GM21381 (cell line): ENCODE measurements around the gene MT1X.
"Not testable (repeated sequence)": the region's sequence is repeated elsewhere in the genome, so short reads cannot be mapped to it uniquely, and the experiment has no call there.

ENCODE experiments used
- ATAC-seq: cut with Tn5 transposase; IDR thresholded peaks from one replicate; pipeline ENCODE4 v1.9.1; 2021; ENCODE audit warnings: mild to moderate bottlenecking, moderate library complexity; ENCODE audit not compliant: unreplicated experiment

The MT1X gene

GRCh38 chr16:56652600-56652999 is 29.7 kb upstream of the MT1X start:
- no peak for ATAC-seq

DNA sequence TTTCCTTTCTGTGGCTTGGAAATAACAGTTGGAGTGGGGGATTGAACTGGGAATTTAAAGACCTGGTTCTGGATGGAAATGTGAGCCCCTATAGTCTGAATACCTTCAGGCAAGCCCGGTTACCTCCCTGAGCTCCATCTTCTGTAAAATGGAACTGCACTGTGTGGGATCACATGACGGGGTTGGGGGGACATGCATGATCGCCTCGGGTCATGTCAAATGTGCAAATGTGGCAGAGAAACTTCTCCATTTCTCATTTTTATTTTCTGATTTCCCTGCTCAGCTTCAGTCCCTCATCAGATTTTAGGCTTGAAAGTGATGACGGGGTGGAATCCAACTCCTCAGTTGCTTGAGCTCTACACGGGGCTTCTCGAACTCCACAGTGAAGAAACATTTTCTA is 29.1 kb upstream of the MT1X start:
- ATAC-seq: no peak

- ATAC-seq: no peak
Observed at GRCh38 chr16:56657555-56658326, 24.5 kb upstream of the MT1X start, which contains the start of gene MT1F. TSS of gene MT1F (plus strand) at chr16:56657959. CDS start at chr16:56658059, 100 bp downstream.

GRCh38 chr16:56658327-56658875 is 23.9 kb upstream of the MT1X start:
- no peak for ATAC-seq

GRCh38 chr16:56662357-56663354 is 19.6 kb upstream of the MT1X start:
- no peak for ATAC-seq

- ATAC-seq: no peak
Observed at GRCh38 chr16:56664506-56664905, 17.8 kb upstream of the MT1X start.

- ATAC-seq: not testable (repeated sequence)
Observed at GRCh38 chr16:56665286-56666261, 16.7 kb upstream of the MT1X start.

DNA sequence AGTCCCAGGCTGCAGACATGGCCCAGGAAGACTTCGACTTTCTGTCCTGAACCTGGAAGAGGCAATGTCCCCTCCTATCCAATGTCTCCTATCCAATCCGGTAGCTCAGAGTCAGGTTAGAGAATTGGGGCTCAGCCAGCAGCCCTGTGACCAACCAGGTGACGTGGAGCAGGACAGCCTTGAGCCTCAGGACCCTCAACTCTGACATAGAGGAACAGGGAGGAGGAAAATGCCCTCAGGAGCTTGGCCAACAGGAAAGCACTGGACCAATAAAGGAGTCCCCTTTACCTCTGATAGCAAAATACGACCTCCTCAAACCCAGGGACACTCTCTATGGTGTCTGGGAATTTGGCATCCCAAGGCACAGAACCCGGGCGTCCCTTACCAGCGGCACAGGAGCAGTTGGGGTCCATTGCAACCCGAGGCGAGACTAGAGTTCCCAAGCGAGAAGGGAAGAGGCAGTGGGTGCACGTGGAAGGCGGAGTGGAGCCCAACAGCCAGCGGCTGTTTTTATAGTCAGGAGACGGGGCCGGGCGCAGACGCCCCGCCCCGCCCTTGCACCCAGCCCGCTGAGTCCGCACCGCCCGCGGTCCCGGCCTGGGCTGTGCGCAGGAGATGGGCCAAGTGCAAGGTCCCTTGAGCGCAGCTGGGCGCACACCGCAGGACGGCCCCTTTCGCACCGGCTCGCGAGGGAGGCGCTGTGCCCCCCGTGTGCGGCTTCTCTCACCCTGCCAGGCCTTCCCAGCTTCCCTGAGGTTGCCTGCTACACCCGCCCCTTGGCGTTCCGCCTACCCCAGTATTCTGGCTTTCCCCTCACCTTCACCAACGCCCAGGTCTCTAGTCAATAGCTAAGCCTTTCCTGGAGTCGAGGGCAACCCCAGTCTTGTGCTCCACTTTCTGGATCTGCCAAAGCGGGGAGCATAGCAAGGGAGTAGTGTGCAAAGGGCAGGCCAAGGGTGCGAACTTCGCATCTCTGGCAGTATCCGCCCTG is 14.4 kb upstream of the MT1X start, which contains the start of gene MT1G:
Gene MT1G (minus strand): TSS at position 485 of the 991 bp plus-strand sequence. CDS start 72 bp downstream, at position 413.
- no peak for ATAC-seq

DNA sequence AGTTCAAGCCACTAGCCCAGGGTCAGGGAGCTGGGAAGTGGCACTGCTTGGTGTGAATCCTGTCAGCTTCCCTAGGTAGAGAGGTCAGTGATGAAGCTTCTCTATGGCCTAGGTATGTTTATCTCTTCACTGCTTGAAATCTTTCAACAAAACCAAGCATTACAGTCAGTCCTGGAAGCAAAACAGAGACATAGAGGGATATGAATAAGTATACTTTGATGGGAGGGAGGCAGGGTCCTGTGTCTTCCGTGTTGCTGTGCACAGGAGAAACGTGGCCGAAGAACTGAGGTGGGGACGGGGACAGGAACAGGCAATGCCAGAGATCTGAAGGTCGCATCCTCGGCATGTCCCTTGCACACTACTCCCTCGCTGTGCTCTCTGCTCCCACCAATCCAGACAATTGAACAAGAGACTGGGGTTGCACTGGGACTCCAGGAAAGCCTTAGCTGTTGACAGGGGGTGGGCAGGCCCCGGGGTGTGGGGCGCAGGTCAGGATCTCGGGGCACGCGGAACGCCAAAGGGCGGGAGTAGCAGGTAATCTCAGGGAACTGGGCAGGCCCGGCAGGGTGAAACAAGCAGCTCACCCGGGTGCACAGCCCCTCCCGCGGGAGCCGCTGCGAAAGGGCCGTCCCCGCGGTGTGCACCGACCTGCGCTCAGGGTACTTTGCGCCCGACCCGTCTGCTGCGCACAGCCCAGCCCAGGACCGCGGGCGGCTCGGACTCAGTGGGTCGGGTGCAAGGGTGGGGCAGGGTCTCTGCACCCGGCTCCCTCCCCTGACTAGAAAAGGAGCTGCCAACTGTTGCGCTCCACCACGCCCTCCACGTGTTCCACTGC is 13.0 kb upstream of the MT1X start, which contains the start of gene MT1H:
Gene MT1H (plus strand): TSS at position 810 of the 835 bp plus-strand sequence. CDS start 71 bp downstream, outside the sequence.
- no peak for ATAC-seq

DNA sequence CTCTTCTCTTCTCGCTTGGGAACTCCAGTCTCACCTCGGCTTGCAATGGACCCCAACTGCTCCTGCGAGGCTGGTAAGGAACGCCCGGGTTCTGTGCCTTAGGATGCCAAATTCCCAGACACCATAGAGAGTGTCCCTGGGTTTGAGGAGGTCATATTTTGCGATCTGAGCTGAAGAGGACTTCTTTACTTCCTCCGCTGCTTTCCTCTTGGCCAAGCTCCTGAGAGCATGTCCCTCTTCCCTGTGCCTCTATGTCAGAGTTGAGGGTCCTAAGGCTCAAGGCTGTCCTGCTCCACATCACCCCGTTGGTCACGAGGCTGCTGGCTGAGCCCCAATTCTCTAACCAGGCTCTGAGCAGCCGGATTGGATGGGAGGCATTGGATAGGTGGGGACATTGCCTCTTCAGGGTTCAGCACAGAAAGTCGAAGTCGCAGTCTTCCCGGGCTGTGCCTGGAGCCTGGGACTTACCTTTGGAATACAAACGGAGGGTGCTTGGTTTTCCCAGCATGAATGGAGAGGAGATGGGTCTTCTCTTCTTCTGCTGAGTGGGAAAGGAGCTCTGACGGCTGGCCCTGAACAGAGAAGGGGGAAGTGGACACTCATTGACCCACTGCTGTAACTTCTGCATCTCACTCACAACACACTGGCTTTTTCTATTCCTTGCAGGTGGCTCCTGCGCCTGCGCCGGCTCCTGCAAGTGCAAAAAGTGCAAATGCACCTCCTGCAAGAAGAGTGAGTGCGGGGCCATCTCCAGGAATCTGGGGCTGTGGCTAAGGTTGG is 12.2 kb upstream of the MT1X start:
- no peak for ATAC-seq

DNA sequence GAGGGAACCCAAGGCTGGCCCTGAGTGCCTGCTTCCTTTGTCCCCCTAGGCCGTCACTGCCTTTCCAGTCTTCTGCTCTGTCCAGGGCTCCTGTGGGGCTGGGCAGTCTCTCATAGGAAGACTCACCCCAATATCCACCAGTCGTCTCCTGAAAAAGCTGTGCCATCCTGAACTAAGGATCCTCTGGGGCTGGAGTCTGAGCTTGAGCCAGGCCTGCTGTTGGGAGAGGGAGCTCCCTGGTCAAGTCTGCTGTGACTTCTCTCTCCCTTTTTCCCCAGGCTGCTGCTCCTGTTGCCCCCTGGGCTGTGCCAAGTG is 11.7 kb upstream of the MT1X start:
- no peak for ATAC-seq

DNA sequence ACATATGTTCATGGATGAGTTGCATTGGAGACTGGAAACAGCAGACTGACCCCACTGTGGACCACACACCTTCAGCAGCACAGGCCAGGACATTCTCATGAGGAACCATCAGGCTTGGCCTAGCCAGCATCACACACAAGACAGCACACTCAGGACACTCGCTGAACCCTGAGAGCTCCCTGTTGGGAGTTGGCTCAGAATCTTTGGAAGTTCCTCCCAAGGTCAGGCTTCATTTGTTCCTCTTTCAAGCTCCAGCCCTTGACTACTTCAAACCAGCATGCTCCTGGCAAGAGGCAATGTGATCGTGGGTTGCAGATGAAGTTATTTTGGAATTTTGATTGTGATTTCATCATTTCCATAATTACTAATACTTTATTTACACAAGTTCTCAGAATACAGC is 10.6 kb upstream of the MT1X start:
- ATAC-seq: not testable (repeated sequence)

GRCh38 chr16:56672171-56672570 is 10.1 kb upstream of the MT1X start:
- not testable (repeated sequence) for ATAC-seq

DNA sequence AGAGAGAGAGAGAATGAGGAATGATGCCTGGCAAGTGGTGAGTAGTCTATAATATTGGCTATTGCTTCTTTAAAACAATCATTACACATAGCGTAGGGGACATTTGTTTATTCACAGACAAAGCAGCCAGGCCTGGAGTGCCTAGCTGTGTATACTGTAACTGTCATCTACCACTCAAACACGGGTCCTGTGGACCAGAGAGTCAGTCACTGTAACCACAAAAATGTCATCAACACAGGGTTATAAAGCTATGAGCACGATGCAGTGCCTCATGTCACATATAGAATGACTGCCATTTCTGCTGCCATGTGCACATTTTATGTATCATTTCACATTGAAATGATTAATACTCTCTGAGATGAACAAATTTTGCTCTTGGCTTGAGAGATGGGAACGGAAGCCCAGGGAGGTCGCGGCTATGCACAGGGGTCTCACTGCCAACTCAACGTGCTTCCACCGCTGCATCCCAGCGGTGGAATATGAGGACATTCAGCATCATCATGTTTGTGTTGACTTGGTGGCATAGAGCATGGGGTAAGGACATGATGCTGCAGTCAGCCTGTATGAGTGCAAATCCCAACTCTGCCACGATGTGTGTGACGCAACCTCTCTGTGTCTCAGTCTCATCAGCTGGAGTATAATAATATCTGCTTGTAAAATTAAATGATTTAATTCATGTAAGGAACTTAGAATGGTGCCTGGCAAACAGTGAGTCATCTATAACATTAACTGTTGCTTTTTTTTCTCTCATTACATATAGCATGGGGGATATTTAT is 9.3 kb upstream of the MT1X start:
- ATAC-seq: no peak

DNA sequence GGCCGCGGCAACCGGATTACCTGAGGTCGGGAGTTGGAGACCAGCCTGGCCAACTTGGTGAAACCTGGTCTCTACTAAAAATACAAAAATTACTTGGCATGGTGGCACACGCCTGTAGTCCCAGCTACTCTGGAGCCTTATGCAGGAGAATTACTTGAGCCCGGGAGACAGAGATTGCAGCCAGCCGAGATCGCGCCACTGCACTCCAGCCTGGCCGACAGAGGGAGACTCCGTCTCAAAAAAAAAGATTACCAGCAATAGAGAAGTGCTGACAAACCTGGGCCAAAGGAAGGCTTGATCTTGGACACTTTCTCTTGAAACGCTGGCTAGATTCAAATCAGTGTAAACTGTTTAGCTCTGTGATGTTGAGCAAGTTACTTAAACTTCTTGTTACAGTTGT is 8.3 kb upstream of the MT1X start:
- no peak for ATAC-seq

DNA sequence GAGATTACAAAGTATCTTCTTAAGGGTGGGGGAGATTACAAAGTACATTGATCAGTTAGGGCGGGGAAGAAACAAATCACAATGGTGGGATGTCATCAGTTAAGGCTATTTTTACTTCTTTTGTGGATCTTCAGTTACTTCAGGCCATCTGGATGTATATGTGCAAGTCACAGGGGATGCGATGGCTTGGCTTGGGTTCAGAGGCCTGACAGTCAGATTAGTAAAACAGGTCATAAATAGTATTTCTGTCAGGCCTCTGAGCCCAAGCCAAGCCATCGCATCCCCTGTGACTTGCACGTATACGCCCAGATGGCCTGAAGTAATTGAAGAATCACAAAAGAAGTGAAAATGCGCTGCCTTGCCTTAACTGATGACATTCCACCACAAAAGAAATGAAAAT is 7.7 kb upstream of the MT1X start:
- ATAC-seq: not testable (repeated sequence)
